HuH-7 (cell line): ENCODE data around the gene KIF7.

Experiments used
- DNase-seq: peaks from one replicate; pipeline ENCODE4 v3.0.0; 2011; ENCODE audit warnings: low spot score

KIF7 gene

GRCh38 chr15:89669309-89669865, 14.1 kb upstream of the KIF7 start:
- no peak for DNase-seq

DNA sequence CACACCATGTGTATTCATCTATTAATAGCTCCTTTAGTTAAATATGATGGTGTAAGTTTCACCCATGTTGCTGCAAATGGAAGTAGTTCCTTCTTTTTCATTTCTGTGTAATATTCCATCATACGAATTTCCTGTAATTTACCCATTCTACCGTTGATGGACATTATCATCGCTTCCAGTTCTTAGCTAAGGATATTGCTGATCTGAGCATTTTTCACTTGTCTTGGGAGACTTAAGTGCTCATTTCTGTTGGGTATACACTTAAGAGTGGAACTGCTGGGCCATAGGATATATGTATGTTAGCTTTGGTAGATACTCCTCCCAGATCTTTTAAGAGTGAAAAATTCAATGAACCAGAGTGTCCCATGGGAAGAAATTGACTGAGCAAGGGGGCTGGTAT, 12.9 kb upstream of the KIF7 start:
- no peak for DNase-seq

GRCh38 chr15:89667706-89667960, 12.4 kb upstream of the KIF7 start:
- DNase-seq = no peak

DNA sequence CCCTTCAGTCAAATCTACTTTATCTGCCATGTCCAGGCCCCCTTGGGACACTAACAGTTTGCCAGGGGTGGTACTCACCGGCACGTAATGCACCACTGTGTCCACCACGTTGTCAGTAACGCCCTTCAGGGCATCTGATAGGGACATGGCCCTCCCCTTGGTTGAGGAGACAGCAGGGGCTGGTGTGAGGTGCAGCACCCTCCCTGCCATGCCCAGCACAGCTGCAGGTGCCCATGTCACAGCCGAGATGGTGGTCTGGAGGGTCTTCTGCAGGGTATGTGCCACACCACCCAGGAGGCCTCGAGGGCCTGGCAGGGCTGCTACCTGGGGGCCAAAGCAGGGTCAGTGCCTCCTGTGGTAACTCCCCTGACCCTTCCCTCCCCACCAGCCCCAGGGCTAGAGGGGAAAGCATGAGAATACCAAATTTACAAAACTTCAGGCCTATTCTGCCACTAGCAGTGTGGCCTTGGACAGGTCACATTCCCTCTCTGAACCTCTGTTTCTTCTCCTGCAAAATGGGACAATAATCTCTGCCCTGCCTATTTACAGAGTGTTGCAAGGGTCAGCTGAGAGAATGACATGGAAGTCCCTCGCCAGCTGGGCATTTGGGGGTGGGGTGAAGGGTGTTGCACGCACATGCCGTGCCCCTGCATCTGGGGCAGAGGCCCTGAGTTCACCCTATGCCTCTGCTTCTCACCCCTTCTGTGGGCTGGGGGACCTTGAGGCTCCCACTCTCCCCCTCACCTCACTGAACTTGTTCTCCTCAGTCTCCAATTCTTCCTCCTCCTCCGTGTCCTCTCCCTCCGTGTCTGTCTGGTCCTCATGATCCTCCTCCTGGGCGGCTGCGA, 11.8 kb upstream of the KIF7 start:
- DNase-seq = no peak

- DNase-seq = no peak
Observed at GRCh38 chr15:89666184-89666857, 11.1 kb upstream of the KIF7 start.

GRCh38 chr15:89665449-89666181, 10.3 kb upstream of the KIF7 start:
- no peak for DNase-seq

DNA sequence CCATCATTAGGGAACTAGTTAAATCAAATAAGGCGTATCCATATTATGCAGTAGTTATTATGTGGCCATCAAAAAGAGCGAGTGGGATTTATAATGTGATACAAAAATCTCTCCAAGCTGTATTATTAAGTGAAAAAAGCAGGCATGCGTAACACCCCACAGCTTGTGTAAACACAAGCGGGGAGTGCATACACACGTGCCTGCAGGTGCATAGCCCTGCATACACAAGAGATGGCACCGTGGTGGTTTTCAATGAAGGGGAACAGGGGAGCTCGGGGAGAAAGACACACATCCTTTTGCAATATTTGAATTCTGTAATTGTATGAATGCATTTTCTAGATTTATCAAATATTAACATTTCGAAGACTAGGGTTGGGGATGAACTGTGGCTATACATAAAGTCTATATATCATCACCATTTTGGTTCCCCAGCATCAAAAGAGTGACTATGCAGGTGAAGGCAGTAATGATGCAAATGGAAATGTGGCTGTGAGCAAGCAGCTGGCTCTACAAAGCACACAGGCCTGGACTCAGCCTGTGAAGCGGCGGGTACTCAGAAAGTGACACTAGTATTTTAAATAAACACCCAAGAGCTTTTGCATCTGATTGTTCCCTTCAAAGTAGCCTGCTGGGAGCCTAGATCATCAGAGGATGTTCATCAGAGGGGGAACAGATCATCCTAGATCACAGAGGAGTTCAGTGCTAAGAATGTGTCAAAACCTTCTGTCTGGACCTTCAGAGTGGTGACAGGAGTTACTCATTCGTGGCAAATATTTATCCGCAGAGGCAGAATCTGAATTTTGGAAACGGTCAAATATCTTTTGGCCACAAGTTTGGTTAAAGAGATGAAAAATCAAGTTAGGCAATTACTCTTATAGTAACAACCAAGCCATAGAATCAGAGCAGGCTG, 9.4 kb upstream of the KIF7 start:
- DNase-seq = no peak

DNA sequence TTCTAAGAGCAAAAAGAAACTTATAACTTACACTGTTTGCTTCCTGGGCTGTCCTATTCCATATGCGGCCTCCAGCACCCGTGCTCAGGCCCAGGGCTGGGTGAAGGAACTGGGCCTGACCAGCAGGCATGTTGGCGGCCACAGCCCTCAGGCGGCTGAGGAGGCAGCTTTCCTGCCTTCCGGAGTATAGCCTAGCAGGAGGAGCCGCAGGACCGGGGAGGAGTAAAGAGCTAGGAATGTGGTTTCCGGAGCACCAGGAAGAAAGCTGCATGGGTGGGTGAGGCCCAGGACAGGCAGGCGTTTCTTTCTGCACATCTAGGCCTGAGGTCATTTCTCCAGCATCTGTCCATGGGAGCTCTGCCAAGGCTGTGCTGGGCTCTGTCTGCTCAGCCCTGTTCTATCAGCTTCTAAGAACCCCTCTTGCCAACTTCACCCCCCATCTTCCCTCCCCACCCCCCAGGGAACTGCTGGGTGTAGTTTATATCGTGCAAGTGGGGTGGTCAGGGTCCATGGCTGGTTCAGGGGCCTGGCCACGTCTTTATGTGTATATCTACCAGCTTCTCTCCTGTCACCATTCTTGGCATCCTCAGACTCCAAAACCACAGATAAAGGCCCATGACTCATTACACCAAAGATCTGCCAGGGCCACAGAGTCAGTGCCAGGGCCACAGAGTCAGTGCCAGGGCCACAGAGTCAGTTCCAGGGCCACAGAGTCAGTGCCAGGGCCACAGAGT, 7.8 kb upstream of the KIF7 start:
- no peak for DNase-seq

DNA sequence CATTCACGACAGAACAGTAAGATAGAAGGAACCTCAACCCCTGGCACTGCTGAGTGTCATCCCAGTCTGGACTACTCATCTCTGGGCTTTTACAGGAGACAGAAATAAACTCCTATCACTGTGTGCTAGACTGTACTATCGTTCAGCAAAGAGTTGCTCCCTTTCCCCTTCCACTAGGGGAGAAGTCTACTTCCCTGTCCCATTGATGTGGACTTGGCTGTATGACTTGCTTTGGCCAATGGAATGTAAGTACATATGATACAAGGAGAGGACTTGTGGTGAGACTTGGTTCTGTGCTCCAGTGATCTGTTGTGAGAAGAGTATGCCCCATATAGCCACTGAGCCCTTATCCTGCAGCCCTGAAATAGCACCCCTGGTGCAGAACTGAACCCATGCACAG, 5.3 kb upstream of the KIF7 start:
- no peak for DNase-seq

GRCh38 chr15:89659295-89659694, 4.0 kb upstream of the KIF7 start:
- DNase-seq = no peak

GRCh38 chr15:89657686-89658200, 2.5 kb upstream of the KIF7 start:
- DNase-seq = no peak

- DNase-seq = no peak
Observed at GRCh38 chr15:89656116-89656815, 999 bp upstream of the KIF7 start.

DNA sequence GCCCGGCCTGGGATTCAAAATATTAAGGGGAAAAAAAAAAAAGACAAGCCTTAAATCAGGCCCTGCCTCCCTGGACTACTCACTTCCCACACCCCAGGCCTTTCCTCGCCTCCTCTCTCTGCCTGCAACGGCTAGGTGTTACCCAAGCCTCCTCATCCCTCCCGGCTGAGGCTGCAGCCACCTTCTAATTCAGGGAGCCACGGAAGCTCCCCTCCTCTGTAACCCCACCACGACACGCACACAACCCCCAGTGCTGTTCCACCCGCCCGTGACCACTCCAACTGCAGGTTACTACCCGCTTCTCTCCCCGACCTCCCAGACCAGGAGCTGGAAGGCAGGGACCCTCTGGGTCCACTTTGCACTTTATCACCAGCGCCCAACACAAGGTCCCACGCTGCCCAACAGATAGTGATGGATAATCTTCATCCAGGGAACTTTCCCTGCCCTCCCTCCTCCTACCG, 936 bp downstream of the KIF7 start:
- DNase-seq = no peak

GRCh38 chr15:89653578-89653977, 1.7 kb downstream of the KIF7 start:
- DNase-seq = no peak

GRCh38 chr15:89652666-89653065, 2.6 kb downstream of the KIF7 start:
- DNase-seq = no peak

GRCh38 chr15:89652131-89652530, 3.1 kb downstream of the KIF7 start:
- no peak for DNase-seq

- DNase-seq = no peak
Observed at GRCh38 chr15:89649716-89650115, 5.6 kb downstream of the KIF7 start.

DNA sequence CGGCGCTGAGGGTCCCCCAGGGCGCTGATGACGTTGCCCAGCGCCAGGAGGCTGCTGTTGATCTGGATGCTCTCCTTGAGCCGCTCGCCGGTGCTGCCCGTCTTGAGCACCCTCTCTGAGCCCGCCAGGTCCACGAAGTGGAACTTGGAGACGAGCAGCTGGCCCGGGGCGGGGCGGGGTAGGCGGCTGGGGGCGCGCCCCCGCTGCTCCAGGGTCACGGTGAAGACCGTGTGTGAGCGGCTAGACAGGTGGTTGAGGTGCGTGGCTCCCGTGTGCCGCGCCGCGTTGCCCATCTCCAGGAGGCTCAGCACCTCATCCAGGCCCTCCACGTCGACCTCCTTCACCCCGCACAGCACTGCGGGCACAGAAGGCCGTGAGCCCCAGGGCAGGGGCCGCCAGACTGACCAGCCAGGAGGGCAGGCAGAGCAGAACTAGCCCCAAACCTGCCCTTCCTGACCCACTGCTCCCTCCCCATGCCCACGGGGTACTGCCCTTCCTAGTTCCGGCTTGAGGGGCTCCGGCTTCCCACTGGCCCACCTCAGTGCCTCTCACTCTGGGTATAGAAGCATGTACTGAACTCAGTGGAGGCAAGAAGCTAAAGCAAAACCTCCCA, 6.1 kb downstream of the KIF7 start:
- no peak for DNase-seq

GRCh38 chr15:89648106-89649012, 6.9 kb downstream of the KIF7 start:
- DNase-seq = no peak
